Measurements from ENCODE around the gene EXOSC10. TPM values are rescaled to one million over a fixed set of nuclear protein-coding genes. Genes with fewer than 3 reads are reported as not detected.
A peak's percentile ranks its signal among the peaks of the same experiment; 100 is the strongest.
"Not testable (repeated sequence)": the region's sequence is repeated elsewhere in the genome, so short reads cannot be mapped to it uniquely, and the experiment has no call there.

Gene EXOSC10
- total RNA-seq, 1 donor from 2014 or later, result 81.8 TPM

DNA sequence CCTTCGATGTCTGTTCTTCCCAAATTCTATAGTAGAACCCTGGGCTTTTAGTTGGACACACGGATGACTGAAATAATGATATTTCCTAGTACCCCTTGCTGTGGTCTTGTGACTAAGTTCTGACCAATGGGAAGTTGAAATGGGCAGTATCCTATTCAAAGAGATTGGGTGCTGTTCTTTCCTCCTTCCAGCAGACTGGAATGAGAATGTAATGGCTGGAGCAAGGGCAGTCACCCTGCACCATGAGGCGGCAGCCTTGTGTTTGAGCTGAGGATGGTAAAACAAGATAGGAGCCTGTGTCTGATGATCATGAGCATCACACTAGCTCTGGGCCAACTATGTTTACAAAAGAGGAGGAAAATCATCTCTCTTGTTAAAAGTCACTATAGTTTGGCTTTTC is 34.7 kb downstream of the EXOSC10 start:
- no peak for DNase-seq (ENCODE audit: extremely low spot score, unreplicated experiment)
- H3K36me3 Mint-ChIP-seq, result peaks cover 15% of the 10 kb centered on the region
- TF ChIP-seq CTCF (conservative IDR thresholded peaks at IDR 0.05), result no peak
- H3K27me3 Mint-ChIP-seq, result no peaks in the 10 kb centered on the region
- H3K9me3 Mint-ChIP-seq, result no peaks in the 10 kb centered on the region
- H3K4me1 Mint-ChIP-seq (ENCODE audit: unreplicated experiment), result peaks cover 8% of the 10 kb centered on the region
- no peak overlapping the region for H3K4me3 Mint-ChIP-seq
- H3K27ac Mint-ChIP-seq, result no peak overlapping the region

DNA sequence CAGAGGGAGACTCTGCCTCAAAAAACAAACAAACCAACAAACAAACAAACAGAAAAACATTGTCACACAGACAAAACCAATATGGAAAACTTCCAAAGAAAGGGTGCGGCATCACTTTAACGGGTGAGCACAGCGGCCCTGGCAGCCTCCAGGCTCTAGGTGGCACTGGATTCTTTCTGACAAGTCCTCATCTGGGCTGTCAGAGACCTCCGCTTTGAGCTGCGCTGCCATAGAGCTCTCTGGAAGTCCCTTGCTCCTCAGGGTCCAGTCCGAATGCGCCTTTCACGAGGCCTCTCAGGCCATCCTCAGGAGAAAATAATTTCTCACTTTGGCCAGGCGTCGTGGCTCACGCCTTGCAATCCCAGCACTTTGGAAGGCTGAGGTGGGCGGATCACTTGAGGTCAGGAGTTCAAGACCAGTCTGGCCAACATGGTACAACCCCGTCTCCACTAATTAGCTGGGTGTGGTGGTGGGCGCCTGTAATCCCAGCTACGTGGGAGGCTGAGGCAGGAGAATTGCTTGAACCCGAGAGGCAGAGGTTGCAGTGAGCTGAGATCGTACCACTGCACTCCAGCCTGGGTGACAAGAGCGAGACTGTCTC is 35.6 kb downstream of the EXOSC10 start:
- not testable (repeated sequence) for H3K4me1 Mint-ChIP-seq (ENCODE audit: unreplicated experiment); H3K4me3 Mint-ChIP-seq; H3K9me3 Mint-ChIP-seq; H3K27ac Mint-ChIP-seq; H3K27me3 Mint-ChIP-seq; DNase-seq (ENCODE audit: extremely low spot score, unreplicated experiment)
- H3K36me3 Mint-ChIP-seq, result peaks cover 10% of the 10 kb centered on the region

- peaks cover 10% of the 10 kb centered on the region for H3K36me3 Mint-ChIP-seq
- H3K27ac Mint-ChIP-seq, result no peak overlapping the region
- no peak for TF ChIP-seq CTCF (conservative IDR thresholded peaks at IDR 0.05)
- DNase-seq (ENCODE audit: extremely low spot score, unreplicated experiment), result no peak
- H3K27me3 Mint-ChIP-seq, result no peaks in the 10 kb centered on the region
- peaks cover 11% of the 10 kb centered on the region for H3K4me1 Mint-ChIP-seq (ENCODE audit: unreplicated experiment)
- H3K9me3 Mint-ChIP-seq, result no peaks in the 10 kb centered on the region
- peak overlapping the region; percentile 36 for H3K4me3 Mint-ChIP-seq
These were observed 36.7 kb downstream of the EXOSC10 start for GRCh38 chr1:11062965-11063401.

DNA sequence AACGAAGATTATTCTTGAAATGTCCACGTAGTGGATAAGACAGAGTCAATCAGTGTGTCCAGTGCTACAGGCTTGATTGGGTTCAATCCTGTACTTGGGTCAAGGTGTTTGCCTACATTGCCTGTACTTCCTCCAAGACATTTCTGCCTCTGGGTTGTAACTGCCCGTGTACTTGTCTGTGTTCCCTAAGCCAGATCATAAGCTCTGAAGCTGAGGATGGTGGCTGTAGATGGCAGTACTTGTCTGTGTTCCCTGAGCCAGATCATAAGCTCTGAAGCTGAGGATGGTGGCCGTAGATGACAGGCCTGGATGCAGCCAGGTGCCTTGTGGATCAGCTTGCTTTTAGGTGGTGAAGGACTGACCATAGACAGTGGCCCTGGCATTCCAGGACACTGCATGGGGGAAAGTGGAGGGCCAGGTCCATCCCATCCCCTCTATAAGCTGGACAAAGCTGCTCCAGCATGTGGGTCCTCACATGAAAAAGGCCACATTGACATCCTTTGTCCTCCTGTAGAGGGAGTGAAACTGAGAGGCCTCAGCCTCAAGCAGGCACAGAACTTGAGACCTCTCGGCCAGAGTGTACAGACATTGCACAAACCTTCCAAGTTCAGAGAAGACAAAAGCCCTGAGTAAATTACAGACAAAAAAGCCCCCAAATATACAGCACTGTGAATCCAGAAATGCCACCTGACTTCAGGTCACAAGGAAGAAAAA is 37.9 kb downstream of the EXOSC10 start:
- TF ChIP-seq CTCF (conservative IDR thresholded peaks at IDR 0.05), result no peak
- no peak for DNase-seq (ENCODE audit: extremely low spot score, unreplicated experiment)
- H3K27ac Mint-ChIP-seq, result no peak overlapping the region
- peak overlapping the region; percentile 20 for H3K4me3 Mint-ChIP-seq
- peaks cover 11% of the 10 kb centered on the region for H3K4me1 Mint-ChIP-seq (ENCODE audit: unreplicated experiment)
- peaks cover 10% of the 10 kb centered on the region for H3K36me3 Mint-ChIP-seq
- no peaks in the 10 kb centered on the region for H3K9me3 Mint-ChIP-seq
- H3K27me3 Mint-ChIP-seq, result no peaks in the 10 kb centered on the region

- TF ChIP-seq CTCF (conservative IDR thresholded peaks at IDR 0.05), result peak; percentile 69
- peak within 1 kb of the TSS; percentile 97 for H3K4me3 Mint-ChIP-seq
- no peaks in the 10 kb centered on the region for H3K9me3 Mint-ChIP-seq
- DNase-seq (ENCODE audit: extremely low spot score, unreplicated experiment), result peak; percentile 95
- H3K4me1 Mint-ChIP-seq (ENCODE audit: unreplicated experiment), result peaks cover 11% of the 10 kb centered on the region
- H3K36me3 Mint-ChIP-seq, result peaks cover 3% of the 10 kb centered on the region
- H3K27ac Mint-ChIP-seq, result peak within 1 kb of the TSS; percentile 86
- H3K27me3 Mint-ChIP-seq, result no peaks in the 10 kb centered on the region
These were observed 39.5 kb downstream of the EXOSC10 start, which contains the start of gene SRM for GRCh38 chr1:11059968-11060830. Gene SRM (minus strand): TSS chr1:11060018. CDS start chr1:11059943, 75 bp downstream.

Data from type B pancreatic cell (in vitro differentiated cells).